AG08395 (cell line): ENCODE data around the gene ZBTB49.
"Not testable (repeated sequence)": the region's sequence is repeated elsewhere in the genome, so short reads cannot be mapped to it uniquely, and the experiment has no call there.

Experiments used
- DNase-seq: peaks from one replicate; pipeline ENCODE4 v3.0.0; 2012; ENCODE audit warnings: mixed read lengths, low spot score

Gene ZBTB49

DNA sequence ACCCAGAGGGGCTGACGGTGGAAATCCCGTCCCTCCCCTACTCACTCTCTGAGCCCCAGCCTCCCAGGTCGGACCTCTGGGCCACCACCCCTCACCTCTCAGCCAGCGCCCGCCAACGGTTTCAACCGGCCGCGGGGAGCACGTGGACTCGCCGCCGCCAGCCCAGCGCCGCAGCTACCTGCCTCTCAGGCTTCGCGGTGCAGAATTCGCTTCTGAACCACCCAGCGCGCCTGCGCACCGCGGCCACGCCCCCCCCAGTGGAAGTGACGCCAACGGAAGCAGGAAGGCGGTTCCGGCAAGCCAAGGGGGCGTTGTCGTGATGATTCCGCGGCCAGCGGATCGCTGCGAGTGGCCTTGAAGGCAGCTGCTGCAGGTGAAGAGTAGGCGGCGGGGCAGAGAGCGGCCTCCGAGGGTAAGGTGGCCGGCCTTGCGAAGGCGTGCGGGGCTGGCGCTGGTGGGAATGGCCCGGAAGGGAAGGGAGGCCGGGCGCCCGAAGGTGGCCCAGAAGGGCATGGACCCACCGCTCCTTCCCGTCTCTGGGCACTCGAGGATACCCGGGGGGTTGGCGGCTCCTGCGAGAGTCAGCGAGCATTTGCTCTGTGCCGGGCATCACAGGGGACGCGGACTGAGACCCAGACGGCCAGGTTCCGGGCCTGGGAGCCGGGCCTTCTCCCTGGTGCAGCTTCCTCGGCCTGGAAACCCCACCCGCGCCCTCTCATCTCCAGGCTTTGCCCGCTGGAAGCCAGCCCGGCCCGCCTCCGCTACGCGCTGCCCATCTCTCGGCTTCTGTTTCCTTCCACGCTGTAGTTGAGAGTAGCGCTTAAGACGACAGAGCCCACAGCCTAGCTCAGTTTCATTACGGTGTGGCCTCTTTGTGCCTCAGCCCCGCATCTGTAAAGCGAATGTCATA lies at the start of gene ZBTB49, which contains the start of gene LYAR:
Gene ZBTB49, plus strand, starts transcription at position 311 of the 910 bp plus-strand sequence. CDS start 9,695 bp downstream, outside the sequence.
Gene LYAR, minus strand, starts transcription at position 214 of the 910 bp plus-strand sequence. CDS start 6,412 bp downstream, outside the sequence.
- peak; percentile 99 for DNase-seq

DNA sequence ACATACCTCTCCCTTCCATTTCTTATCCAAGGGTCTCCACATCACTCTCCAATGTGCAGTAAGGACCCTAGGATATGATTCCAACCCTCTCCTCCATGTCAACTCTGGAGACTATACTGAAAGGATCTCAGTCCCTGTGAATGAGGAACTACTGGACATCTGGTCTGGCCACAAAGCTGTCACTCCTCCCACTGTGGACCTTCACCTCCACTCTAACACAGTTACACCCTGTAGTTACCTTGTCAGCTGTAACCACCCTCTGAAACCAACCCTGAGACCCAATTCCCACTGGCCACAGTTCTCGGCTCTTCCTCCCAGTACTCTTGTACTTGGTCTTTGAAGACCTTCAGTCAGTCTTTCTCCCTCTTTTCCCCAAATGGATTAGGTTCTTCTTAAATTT lies 44.9 kb upstream of the ZBTB49 start:
- DNase-seq = no peak

- peak; percentile 12 for DNase-seq
Measured at GRCh38 chr4:4247696-4248028, 42.4 kb upstream of the ZBTB49 start.

- peak; percentile 97 for DNase-seq
Measured at GRCh38 chr4:4248029-4248884, 41.8 kb upstream of the ZBTB49 start, which contains the start of gene TMEM128. TMEM128 (minus strand) TSS chr4:4248223; CDS start chr4:4248202, 21 bp downstream.

- DNase-seq = no peak
Measured at GRCh38 chr4:4248885-4249203, 41.2 kb upstream of the ZBTB49 start.

- not testable (repeated sequence) for DNase-seq
Measured at GRCh38 chr4:4249342-4249741, 40.7 kb upstream of the ZBTB49 start.

DNA sequence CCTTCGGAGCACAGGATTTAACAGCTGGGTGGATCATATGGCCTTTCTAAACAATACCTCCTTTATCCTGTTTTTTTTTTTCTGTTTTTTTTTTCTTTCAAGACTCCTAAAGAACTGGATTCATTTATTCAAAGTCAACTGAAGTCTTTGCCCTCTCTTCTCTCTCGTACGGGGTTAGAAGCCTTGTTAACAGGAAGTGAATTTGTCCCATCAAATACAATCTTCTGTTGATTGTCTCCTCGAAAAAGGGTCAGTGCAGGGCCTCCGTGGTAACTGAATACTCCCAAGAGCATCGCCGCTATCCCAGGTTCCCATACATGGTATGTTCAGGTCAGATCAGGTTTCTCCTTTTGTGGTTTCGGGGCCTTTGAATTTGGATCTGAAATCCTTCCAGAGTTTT lies 40.2 kb upstream of the ZBTB49 start:
- DNase-seq = no peak

DNA sequence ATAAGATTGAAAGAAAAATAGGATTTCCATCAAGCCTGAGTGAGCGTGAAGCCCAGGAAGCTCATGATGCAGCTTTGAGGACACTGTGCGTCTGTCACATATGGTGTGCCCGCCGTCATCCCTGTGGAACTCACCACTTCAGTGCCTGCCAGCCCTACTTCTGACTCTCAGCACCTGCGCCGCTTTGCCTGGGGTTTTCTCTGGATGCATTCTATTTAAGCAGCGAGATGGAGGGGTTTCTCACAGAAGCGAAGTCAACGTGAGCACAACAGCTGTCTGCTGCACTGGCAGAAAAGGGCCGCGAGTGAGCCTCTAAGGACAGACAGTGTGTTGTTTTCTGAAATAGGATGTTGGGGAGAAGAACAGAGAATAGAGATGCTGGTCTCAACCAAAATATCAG lies 35.9 kb upstream of the ZBTB49 start:
- DNase-seq = no peak

DNA sequence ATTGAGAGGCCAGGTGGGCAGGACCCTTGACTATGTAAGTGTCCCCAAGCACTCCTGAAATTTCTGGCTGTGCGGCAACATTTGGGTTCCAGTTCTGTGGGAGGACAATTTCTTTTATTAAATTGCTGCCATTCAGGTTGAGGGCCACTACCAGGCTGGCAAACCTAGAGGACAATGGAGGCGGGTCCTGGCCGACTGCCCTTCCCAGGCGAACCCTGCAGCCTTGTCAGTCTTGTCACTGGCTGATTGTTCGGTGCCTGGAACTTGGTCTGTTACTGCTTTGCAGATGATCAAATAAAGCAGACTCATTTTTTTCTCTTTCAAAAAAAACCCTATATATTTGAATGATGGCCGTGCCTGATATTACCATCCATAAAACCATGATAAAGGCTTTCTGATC lies 35.4 kb upstream of the ZBTB49 start:
- no peak for DNase-seq

- no peak for DNase-seq
Measured at GRCh38 chr4:4256799-4257198, 33.3 kb upstream of the ZBTB49 start.

GRCh38 chr4:4257705-4258104 lies 32.3 kb upstream of the ZBTB49 start:
- not testable (repeated sequence) for DNase-seq

GRCh38 chr4:4259484-4260100 lies 30.5 kb upstream of the ZBTB49 start:
- no peak for DNase-seq

DNA sequence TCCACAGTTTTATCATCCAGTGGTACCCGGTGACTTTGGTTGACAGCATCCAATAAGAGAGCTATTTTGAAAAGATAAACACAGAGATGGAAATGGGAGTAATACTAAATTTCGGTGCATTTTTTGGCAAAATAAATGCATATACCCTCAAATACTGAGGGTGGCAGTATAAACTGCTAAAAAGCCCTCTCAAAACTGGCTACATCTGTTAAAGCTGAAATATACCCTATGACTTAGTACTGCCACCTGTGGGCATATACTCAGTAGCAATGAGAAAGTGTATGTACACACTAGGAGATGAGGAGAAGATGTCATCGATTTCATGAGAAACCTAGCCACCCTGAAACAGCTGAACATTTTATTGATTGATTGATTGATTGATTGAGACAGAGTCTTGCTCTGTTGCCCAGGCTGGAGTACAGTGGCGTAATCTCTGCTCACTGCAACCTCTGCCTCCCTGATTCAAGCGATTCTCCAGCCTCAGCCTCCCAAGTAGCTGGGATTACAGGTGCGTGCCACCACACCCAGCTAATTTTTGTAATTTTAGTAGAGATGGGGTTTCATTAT lies 29.8 kb upstream of the ZBTB49 start:
- DNase-seq = peak; percentile 81

DNA sequence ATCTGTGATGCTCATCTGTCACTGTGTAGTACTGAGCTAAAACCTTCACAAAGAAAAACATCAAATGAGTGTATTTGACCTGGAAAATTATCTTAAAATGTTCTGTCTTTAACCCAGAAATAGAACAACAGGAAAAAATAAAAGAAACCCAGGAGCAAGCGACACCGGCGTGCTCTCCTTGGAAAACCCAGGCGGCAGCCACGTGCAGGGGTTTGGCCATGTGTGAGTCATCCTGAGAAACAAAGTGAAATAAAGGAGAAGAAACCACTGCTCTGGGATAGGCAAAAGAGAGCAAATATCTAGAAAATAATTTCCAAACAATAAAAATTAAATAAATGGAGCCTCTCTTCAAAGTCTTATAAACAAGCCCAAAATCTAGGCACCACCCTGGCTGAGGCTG lies 22.1 kb upstream of the ZBTB49 start:
- DNase-seq = no peak

DNA sequence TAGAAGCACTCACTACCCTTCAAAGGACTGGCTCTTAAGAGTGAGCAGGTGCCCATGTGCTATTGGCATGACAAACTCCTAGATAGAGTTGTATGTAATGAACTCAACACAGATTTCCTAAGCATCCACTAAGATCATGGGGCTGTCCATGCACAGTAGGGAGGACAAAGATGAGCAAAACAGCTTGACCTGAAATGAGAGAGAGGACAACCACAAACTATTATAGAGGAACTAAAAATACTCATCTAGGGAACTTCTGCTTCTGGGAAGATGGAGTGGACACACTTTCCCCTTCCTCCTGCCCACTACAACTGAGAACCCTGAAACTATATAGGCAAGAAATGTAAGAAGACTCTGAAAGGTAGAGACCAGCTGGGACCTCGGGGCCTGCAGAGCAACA lies 21.3 kb upstream of the ZBTB49 start:
- DNase-seq = no peak

GRCh38 chr4:4269331-4269731 lies 20.7 kb upstream of the ZBTB49 start:
- DNase-seq = no peak

- DNase-seq = no peak
Measured at GRCh38 chr4:4269856-4270255, 20.2 kb upstream of the ZBTB49 start.

GRCh38 chr4:4270529-4270928 lies 19.5 kb upstream of the ZBTB49 start:
- no peak for DNase-seq

- no peak for DNase-seq
Measured at GRCh38 chr4:4271912-4272311, 18.1 kb upstream of the ZBTB49 start.

DNA sequence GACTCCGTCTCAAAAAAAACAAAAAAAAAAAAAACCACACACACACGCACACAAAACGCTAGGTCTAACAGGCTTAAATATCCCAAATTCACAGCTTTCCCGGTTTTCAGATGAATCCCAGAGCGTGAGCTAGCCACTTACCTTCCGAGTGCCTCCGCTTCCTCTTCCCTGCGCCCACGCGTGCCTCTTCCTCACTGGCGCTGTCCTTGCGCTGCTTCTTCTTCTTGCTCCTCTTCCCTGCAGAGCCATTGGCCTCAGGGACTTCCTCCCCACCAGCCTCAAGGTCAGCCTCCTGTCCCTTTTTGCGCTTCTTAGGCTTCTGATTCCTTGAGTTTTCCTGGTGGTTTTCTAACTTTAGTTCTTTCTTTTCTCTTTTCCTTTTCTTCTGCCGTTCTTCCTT lies 15.8 kb upstream of the ZBTB49 start:
- no peak for DNase-seq

GRCh38 chr4:4277531-4277930 lies 12.5 kb upstream of the ZBTB49 start:
- DNase-seq = no peak

GRCh38 chr4:4281787-4282186 lies 8.3 kb upstream of the ZBTB49 start:
- no peak for DNase-seq
